IPS-18c (cell line): ENCODE data around the gene HSD17B12.
"Not testable (repeated sequence)": the region's sequence is repeated elsewhere in the genome, so short reads cannot be mapped to it uniquely, and the experiment has no call there.

Experiments
- H3K4me3 ChIP-seq: 2 replicates; pipeline ENCODE4 v1.7.0; 2013; ENCODE audit warnings: low read depth, mild to moderate bottlenecking, low read length, moderate library complexity; ENCODE audit not compliant: insufficient read depth
- H3K9me3 ChIP-seq: one replicate; pipeline ENCODE4 v1.6.1; 2013; ENCODE audit warnings: mild to moderate bottlenecking, low read length, moderate library complexity; ENCODE audit not compliant: control insufficient read depth, insufficient read depth

The HSD17B12 gene

DNA sequence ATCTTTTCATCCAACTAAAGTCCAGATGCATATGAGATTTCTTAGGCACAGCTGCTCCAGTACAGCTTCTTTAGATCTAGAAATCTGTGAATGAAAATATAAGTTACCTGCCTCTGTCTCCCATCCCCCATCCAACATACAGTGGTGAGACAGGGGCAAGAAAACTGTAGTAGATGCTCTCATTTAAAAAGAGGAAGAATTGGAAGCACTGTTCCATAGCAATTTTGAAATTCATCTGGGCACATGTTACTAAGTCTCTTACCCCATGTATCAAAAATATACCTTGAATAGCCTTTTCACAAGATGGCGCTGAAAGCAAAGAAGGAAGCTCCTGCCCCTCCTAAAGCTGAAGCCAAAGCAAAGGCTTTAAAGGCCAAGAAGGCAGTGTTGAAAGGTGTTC is 37.8 kb downstream of the HSD17B12 start:
- Histone ChIP-seq H3K4me3 (no peak overlapping the region), H3K9me3 (no peaks in the 10 kb centered on the region)

DNA sequence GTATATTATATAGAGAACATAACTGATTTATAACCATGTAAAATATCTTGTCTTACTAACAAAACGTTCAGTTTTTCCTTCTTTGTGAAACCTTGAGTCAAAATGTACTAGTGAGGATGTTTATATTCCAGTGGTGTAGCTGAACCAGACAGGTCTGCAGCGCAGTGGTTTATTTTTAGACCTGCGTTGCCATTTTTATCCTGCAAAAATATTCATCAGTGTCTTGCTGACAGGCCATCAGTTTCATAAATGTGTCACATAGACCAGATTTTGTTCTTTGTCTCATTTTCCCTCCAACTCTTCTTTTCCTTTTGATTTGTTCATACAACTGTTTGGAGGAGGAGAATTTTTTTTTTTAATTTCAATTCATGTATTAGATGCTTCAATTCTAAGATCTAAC is 43.1 kb downstream of the HSD17B12 start:
- H3K9me3 ChIP-seq, result no peaks in the 10 kb centered on the region
- no peak overlapping the region for H3K4me3 ChIP-seq

GRCh38 chr11:43732225-43732624 is 51.7 kb downstream of the HSD17B12 start:
- H3K9me3 ChIP-seq, result no peaks in the 10 kb centered on the region
- H3K4me3 ChIP-seq, result no peak overlapping the region

- no peak overlapping the region for H3K4me3 ChIP-seq
These were observed 53.7 kb downstream of the HSD17B12 start for GRCh38 chr11:43734256-43734655.

DNA sequence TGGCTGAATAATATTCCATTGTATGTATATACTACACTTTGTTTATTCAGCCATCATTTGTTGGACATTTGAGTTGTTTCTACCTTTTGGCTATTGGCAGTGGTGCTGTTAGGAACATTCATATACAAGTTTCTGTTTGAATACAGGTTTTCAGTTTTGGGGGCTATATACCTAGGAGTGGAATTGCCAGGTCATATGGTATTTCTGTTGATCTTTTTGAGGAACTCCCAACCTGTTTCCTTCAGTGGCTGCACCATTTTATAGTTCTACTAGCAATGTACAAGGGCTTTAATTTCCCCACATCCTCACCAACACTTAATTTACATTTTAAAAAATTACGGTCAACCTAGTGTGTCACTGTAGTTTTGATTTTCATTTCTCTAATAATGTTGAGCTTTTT is 54.6 kb downstream of the HSD17B12 start:
- no peaks in the 10 kb centered on the region for H3K9me3 ChIP-seq
- H3K4me3 ChIP-seq, result no peak overlapping the region

More at GRCh38 chr11:43734256-43734655, 53.7 kb downstream of the HSD17B12 start:
- no peaks in the 10 kb centered on the region for H3K9me3 ChIP-seq

- H3K4me3 ChIP-seq, result no peak overlapping the region
- H3K9me3 ChIP-seq, result no peaks in the 10 kb centered on the region
These were observed 55.4 kb downstream of the HSD17B12 start for GRCh38 chr11:43735961-43736360.

GRCh38 chr11:43736502-43737200 is 56.1 kb downstream of the HSD17B12 start:
- no peaks in the 10 kb centered on the region for H3K9me3 ChIP-seq
- H3K4me3 ChIP-seq, result no peak overlapping the region

GRCh38 chr11:43737201-43737590 is 56.7 kb downstream of the HSD17B12 start:
- no peaks in the 10 kb centered on the region for H3K9me3 ChIP-seq
- H3K4me3 ChIP-seq, result no peak overlapping the region

GRCh38 chr11:43738600-43739409 is 58.3 kb downstream of the HSD17B12 start:
- no peaks in the 10 kb centered on the region for H3K9me3 ChIP-seq
- no peak overlapping the region for H3K4me3 ChIP-seq

DNA sequence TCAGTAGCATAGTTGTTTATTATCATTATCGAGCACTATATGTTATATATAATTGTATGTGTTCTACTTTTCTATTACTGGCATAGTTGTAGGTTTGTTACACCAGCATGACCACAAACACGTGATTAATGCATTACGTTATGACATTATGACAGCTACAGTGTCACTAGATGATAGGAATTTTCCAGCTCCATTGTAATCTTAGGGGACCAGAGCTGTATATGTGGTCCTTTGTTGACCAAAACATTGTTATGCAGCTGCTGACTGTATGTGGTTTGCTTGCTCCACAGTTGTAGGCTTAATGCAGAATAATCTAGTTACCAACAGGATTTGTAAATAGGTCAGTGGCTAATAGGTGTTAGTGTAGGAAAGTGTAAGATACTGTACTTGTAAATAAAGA is 66.1 kb downstream of the HSD17B12 start:
- no peaks in the 10 kb centered on the region for H3K9me3 ChIP-seq
- H3K4me3 ChIP-seq, result no peak overlapping the region

DNA sequence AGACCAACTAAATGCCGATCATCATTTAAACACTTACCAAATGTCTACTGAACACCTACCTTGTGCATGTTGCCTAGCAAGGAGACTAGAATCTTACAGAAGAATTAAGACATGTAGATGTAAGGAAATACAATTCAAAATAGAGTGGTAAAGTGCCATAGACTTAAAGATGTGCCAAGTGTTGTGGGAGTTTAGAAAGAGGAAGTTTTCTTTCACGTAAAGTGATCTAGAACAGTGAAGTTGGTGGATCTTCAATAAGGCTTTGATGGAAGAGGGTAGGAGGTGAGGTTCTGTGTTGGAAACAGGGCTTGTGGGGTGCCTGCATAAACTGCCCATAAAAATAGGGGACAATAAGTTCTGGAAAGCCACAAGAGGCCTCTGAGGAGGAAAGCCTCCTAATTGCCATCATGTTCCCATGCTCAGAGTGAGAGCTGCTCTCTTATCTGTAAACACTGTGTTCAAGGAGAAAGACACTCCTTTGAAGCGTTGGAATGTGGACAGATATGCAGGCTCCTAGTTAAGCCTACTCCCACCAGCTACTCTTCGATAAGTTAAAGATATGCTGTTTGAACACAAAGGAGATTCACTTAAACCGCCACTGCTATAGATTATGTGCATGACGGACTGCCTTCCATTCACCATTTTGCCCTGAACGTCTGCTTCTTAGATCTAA is 66.7 kb downstream of the HSD17B12 start:
- no peaks in the 10 kb centered on the region for H3K9me3 ChIP-seq
- no peak overlapping the region for H3K4me3 ChIP-seq

DNA sequence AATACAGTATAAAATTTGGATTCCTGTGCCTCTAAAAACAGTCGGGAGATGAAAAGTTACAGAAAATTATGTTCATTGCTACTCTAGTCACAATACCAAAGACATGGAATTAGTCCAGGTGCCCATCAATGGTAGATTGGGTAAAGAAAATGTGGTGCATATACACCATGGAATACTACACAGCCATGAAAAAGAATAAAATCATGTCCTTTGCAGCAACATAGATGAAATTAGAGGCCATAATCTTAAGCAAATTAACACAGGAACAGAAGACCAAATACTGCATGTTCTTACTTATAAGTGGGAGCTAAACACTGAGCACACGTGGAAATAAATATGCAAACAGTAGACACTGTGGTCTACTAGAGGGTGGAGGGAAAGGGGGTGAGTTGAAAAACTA is 67.6 kb downstream of the HSD17B12 start:
- no peak overlapping the region for H3K4me3 ChIP-seq
- no peaks in the 10 kb centered on the region for H3K9me3 ChIP-seq

DNA sequence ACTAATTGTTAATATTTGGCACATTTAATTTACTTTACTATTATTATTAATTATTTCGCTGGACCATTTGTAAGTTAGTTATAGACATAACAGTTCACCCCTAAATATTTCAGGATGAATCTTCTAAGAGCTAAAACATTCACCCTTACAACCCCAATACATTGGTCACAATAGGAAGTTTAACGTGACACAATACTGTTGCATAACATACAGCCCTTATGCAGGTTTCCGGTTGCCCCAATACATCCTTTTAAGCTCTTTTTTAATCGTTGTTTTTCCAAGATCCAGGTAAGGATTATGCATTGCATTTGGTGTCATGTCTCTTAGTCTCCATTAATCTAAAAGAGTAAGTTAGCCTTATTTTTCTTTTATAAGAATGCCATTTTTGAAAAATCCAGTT is 71.2 kb downstream of the HSD17B12 start:
- Histone ChIP-seq H3K4me3 (no peak overlapping the region), H3K9me3 (no peaks in the 10 kb centered on the region)

DNA sequence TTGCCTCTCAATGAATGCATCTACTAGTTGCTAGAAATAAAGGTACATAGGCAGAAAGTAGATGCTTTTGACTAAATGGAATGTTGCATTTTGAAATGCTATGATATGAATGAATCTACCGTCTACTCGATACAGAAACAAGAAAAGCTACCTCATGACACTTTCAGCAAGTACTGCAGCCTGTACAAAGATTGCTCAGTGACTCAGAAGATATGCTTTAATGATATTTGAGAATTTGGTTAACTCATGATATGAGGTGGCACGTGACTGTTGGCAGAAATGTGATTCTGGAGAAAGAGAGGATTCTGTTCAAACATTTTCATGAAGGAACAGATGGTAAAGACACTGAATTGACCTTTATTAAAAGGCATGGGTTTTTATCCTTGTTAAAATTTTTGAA is 76.0 kb downstream of the HSD17B12 start:
- Histone ChIP-seq H3K4me3 (no peak overlapping the region), H3K9me3 (no peaks in the 10 kb centered on the region)

DNA sequence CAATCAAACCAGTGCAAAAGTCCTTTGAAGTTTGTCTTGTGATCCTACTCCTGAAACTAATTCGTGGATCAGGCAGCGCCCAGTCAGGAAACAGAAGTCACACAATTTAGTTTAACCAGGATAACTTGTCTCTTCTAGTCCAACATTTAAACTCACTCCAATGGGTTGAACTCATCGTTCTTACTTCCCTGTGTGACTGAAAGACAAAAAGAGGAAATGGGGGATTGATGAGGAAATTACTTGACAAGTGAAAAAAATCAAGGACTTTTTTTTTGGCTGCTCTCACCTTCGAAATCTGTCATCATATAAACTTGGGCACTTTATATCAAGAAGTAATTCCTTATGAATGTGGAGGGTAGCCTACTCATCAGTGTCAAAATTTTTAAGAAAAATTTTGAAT is 78.4 kb downstream of the HSD17B12 start:
- H3K4me3 ChIP-seq, result no peak overlapping the region
- no peaks in the 10 kb centered on the region for H3K9me3 ChIP-seq

DNA sequence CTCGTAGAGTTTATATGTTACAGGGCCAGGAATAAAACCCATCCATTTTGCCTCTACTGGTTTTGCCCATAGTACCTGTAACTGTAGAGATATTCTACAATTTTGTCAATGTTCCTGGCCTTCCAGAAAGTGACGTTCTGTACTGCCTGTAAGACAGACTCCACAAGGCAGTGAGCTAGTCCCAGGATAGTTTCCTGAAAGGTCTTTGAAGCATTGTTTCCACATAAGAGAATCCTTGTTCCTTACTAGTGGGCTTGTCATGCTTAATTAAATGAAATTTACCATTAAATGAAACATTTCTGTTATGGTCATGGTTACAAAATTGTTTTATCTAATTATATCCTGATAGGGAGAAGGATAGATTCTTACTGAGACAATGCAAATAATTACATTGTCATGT is 80.4 kb downstream of the HSD17B12 start:
- Histone ChIP-seq H3K4me3 (no peak overlapping the region), H3K9me3 (no peaks in the 10 kb centered on the region)

- no peak overlapping the region for H3K4me3 ChIP-seq
- peaks cover 4% of the 10 kb centered on the region for H3K9me3 ChIP-seq
These were observed 84.7 kb downstream of the HSD17B12 start for GRCh38 chr11:43765194-43765593.

DNA sequence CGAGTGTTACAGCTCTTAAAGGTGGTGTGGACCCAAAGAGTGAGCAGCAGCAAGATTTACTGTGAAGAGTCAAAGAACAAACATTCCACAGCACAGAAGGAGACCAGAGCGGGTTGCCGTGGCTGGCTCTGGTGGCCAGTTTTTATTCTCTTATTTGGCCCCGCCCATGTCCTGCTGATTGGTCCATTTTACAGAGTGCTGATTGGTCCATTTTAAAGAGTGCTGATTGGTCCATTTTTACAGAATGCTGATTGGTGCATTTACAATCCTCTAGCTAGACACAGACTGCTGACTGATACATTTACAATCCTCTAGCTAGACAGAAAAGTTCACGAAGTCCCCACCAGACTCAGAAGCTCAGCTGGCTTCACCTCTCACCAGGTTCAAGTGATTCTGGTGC is 88.1 kb downstream of the HSD17B12 start:
- not testable (repeated sequence) for H3K4me3 ChIP-seq, H3K9me3 ChIP-seq
